WTC11 (cell line): ENCODE data around the gene PEAR1. TPM values are rescaled to one million over a fixed set of nuclear protein-coding genes. Genes with fewer than 3 reads are reported as not detected.

Source experiments
- ATAC-seq: fragments of 200-7000 bp; cut with Tn5 transposase; 2 replicates; pipeline ENCODE4 v1.10.0; 2021; ENCODE audit warnings: mild to moderate bottlenecking, moderate library complexity
- CTCF ChIA-PET: fragments of 300-600 bp; sonication (Branson Sonifier 250); formaldehyde crosslinking; loops from one replicate; lab custom pipeline; 2021; ENCODE audit warnings: antibody characterized with exemption; lab: Charles Lee
- POLR2A ChIA-PET: fragments of 350-600 bp; sonication (Branson Sonifier 250); formaldehyde crosslinking; loops from one replicate; lab custom pipeline; 2021; ENCODE audit warnings: antibody characterized with exemption; lab: Charles Lee
- DNase-seq: peaks from one replicate; pipeline ENCODE4 v3.0.0; 2021; ENCODE audit warnings: low spot score
- H3K27ac Mint-ChIP-seq: 2 replicates; pipeline ENCODE4 v1.8.0; 2021; ENCODE audit warnings: mixed read lengths
- H3K27me3 Mint-ChIP-seq: 2 replicates; pipeline ENCODE4 v1.8.0; 2021; ENCODE audit warnings: low read depth, mild to moderate bottlenecking, moderate library complexity, mixed read lengths
- H3K36me3 Mint-ChIP-seq: 2 replicates; pipeline ENCODE4 v1.8.0; 2021; ENCODE audit warnings: mixed read lengths
- H3K4me1 Mint-ChIP-seq: 2 replicates; pipeline ENCODE4 v1.8.0; 2022; ENCODE audit warnings: mixed read lengths
- H3K4me3 Mint-ChIP-seq: 2 replicates; pipeline ENCODE4 v1.8.0; 2021; ENCODE audit warnings: mild to moderate bottlenecking, moderate library complexity, mixed read lengths
- H3K9me3 Mint-ChIP-seq: 2 replicates; pipeline ENCODE4 v1.8.0; 2021; ENCODE audit warnings: mixed read lengths
- AFF4 ChIP-seq: sonication (generic); formaldehyde crosslinking; IDR thresholded peaks from 2 replicates; pipeline ENCODE4 v1.8.1; 2023; ENCODE audit warnings: mild to moderate bottlenecking, missing genetic modification reagents, borderline replicate concordance
- ATF1 ChIP-seq: sonication (generic); formaldehyde crosslinking; IDR thresholded peaks from 2 replicates; pipeline ENCODE4 v1.8.1; 2023; ENCODE audit warnings: mild to moderate bottlenecking, moderate library complexity, missing genetic modification reagents
- E2F5 ChIP-seq: sonication (generic); formaldehyde crosslinking; IDR thresholded peaks from 2 replicates; pipeline ENCODE4 v1.8.1; 2022; ENCODE audit warnings: mild to moderate bottlenecking, moderate library complexity, missing genetic modification reagents
- EMX1 ChIP-seq: fragments of 250-450 bp; sonication (Bioruptor Pico); IDR thresholded peaks from 2 replicates; pipeline ENCODE4 v1.8.0; 2021; ENCODE audit warnings: mild to moderate bottlenecking
- ERG ChIP-seq: fragments of 250-450 bp; sonication (Bioruptor Pico); IDR thresholded peaks from 2 replicates; pipeline ENCODE4 v1.8.0; 2021; ENCODE audit warnings: mild to moderate bottlenecking
- ETV6 ChIP-seq: sonication (generic); formaldehyde crosslinking; IDR thresholded peaks from 2 replicates; pipeline ENCODE4 v1.8.1; 2022; ENCODE audit warnings: mild to moderate bottlenecking, missing genetic modification reagents
- FOXK1 ChIP-seq: sonication (generic); formaldehyde crosslinking; IDR thresholded peaks from 2 replicates; pipeline ENCODE4 v1.8.0; 2022; ENCODE audit warnings: mild to moderate bottlenecking, moderate library complexity, missing genetic modification reagents
- GABPB1 ChIP-seq: sonication (generic); formaldehyde crosslinking; IDR thresholded peaks from 2 replicates; pipeline ENCODE4 v1.8.1; 2023; ENCODE audit warnings: mild to moderate bottlenecking, missing genetic modification reagents
- KAT7 ChIP-seq: sonication (generic); formaldehyde crosslinking; IDR thresholded peaks from 2 replicates; pipeline ENCODE4 v1.8.1; 2023; ENCODE audit warnings: missing genetic modification reagents, mild to moderate bottlenecking, borderline replicate concordance
- MAX ChIP-seq: sonication (generic); formaldehyde crosslinking; IDR thresholded peaks from 2 replicates; pipeline ENCODE4 v1.8.0; 2022; ENCODE audit warnings: mild to moderate bottlenecking, missing genetic modification reagents
- MLX ChIP-seq: sonication (generic); formaldehyde crosslinking; IDR thresholded peaks from 2 replicates; pipeline ENCODE4 v1.8.1; 2023; ENCODE audit warnings: mild to moderate bottlenecking, missing genetic modification reagents, moderate library complexity
- NR1H2 ChIP-seq: sonication (generic); formaldehyde crosslinking; IDR thresholded peaks from 2 replicates; pipeline ENCODE4 v1.9.0; 2021; ENCODE audit warnings: mild to moderate bottlenecking, moderate library complexity, missing genetic modification reagents
- PREB ChIP-seq: sonication (generic); formaldehyde crosslinking; IDR thresholded peaks from 2 replicates; pipeline ENCODE4 v1.8.1; 2022; ENCODE audit warnings: mild to moderate bottlenecking, missing genetic modification reagents, moderate library complexity, borderline replicate concordance
- RELA ChIP-seq: sonication (generic); formaldehyde crosslinking; IDR thresholded peaks from 2 replicates; pipeline ENCODE4 v1.8.1; 2022; ENCODE audit warnings: missing genetic modification reagents, mild to moderate bottlenecking, borderline replicate concordance
- STAT6 ChIP-seq: sonication (generic); formaldehyde crosslinking; conservative IDR thresholded peaks from 2 replicates; pipeline ENCODE4 v1.8.1; 2023; ENCODE audit warnings: mild to moderate bottlenecking, low read depth, missing genetic modification reagents, moderate library complexity
- TEAD4 ChIP-seq: sonication (generic); formaldehyde crosslinking; IDR thresholded peaks from 2 replicates; pipeline ENCODE4 v1.8.0; 2022; ENCODE audit warnings: mild to moderate bottlenecking, missing genetic modification reagents
- USF1 ChIP-seq: sonication (generic); formaldehyde crosslinking; IDR thresholded peaks from 2 replicates; pipeline ENCODE4 v1.8.0; 2022; ENCODE audit warnings: mild to moderate bottlenecking, missing genetic modification reagents
- ZNF396 ChIP-seq: fragments of 250-450 bp; sonication (Bioruptor Pico); IDR thresholded peaks from 2 replicates; pipeline ENCODE4 v1.8.0; 2021; ENCODE audit warnings: mild to moderate bottlenecking, moderate library complexity, borderline replicate concordance
- ZSCAN18 ChIP-seq: fragments of 250-450 bp; sonication (Bioruptor Pico); IDR thresholded peaks from 2 replicates; pipeline ENCODE4 v2.1.2; 2022; ENCODE audit warnings: mild to moderate bottlenecking, moderate library complexity
- total RNA-seq: library from RNA; stranded (reverse); gene quantifications from 3 replicates; pipeline ENCODE4 v1.2.3, GENCODE V29; 2021

PEAR1 gene
- total RNA-seq, 1 experiment from 2014 or later: 1.6 TPM

GRCh38 chr1:156877433-156878170, 15.9 kb upstream of the PEAR1 start:
- no peaks in the 10 kb centered on the region for H3K9me3 Mint-ChIP-seq
- no peak overlapping the region for H3K27ac Mint-ChIP-seq
- peaks cover 29% of the 10 kb centered on the region for H3K27me3 Mint-ChIP-seq
- ATAC-seq (no peak), DNase-seq (no peak)
- peaks cover 4% of the 10 kb centered on the region for H3K4me1 Mint-ChIP-seq
- no peak overlapping the region for H3K4me3 Mint-ChIP-seq
- H3K36me3 Mint-ChIP-seq: no peaks in the 10 kb centered on the region
- ChIA-PET CTCF (interaction anchor here (1.3 to 5.1 kb wide), 7 partner anchors 8 to 187 kb away, joined by 3 to 59 read pairs (median 14); partner anchors contain the start of gene NTRK1), POLR2A (no interaction called here)
- TF ChIP-seq GABPB1 (CRISPR knock-in tag) (no peak), FOXK1 (CRISPR knock-in tag) (no peak), ERG (CRISPR knock-in tag) (no peak), USF1 (CRISPR knock-in tag) (no peak), NR1H2 (CRISPR knock-in tag) (no peak), EMX1 (no peak), MLX (no peak), TEAD4 (CRISPR knock-in tag) (no peak), AFF4 (CRISPR knock-in tag) (no peak), PREB (CRISPR knock-in tag) (no peak), ATF1 (no peak), MAX (CRISPR knock-in tag) (no peak), ZSCAN18 (CRISPR knock-in tag) (no peak), E2F5 (CRISPR knock-in tag) (no peak), STAT6 (CRISPR knock-in tag) (no peak), KAT7 (CRISPR knock-in tag) (no peak), RELA (CRISPR knock-in tag) (no peak), ETV6 (CRISPR knock-in tag) (no peak), ZNF396 (CRISPR knock-in tag) (no peak)
